ENCODE measurements around the gene ABCA1. TPM values are rescaled to one million over a fixed set of nuclear protein-coding genes. Genes with fewer than 3 reads are reported as not detected.
A peak's percentile ranks its signal among the peaks of the same experiment; 100 is the strongest.

Gene ABCA1
- total RNA-seq, 1 donor from 2014 or later, result 33.4 TPM

GRCh38 chr9:104843644-104844240, 84.2 kb downstream of the ABCA1 start:
- DNase-seq (ENCODE audit: low spot score), result no peak

- DNase-seq (ENCODE audit: low spot score), result no peak
Measured at GRCh38 chr9:104842698-104843097, 85.3 kb downstream of the ABCA1 start.

- no peak for DNase-seq (ENCODE audit: low spot score)
Measured at GRCh38 chr9:104841601-104842141, 86.3 kb downstream of the ABCA1 start.

GRCh38 chr9:104838958-104839357, 89.0 kb downstream of the ABCA1 start:
- no peak for DNase-seq (ENCODE audit: low spot score)

GRCh38 chr9:104836767-104837166, 91.2 kb downstream of the ABCA1 start:
- no peak for DNase-seq (ENCODE audit: low spot score)

GRCh38 chr9:104836235-104836634, 91.7 kb downstream of the ABCA1 start:
- no peak for DNase-seq (ENCODE audit: low spot score)

- DNase-seq (ENCODE audit: low spot score), result no peak
Measured at GRCh38 chr9:104835161-104835560, 92.8 kb downstream of the ABCA1 start.

GRCh38 chr9:104833696-104834095, 94.3 kb downstream of the ABCA1 start:
- no peak for DNase-seq (ENCODE audit: low spot score)

GRCh38 chr9:104831681-104832080, 96.3 kb downstream of the ABCA1 start:
- DNase-seq (ENCODE audit: low spot score), result no peak

- no peak for DNase-seq (ENCODE audit: low spot score)
Measured at GRCh38 chr9:104826911-104827310, 101.0 kb downstream of the ABCA1 start.

- DNase-seq (ENCODE audit: low spot score), result no peak
Measured at GRCh38 chr9:104826079-104826775, 101.7 kb downstream of the ABCA1 start.

GRCh38 chr9:104820336-104820735, 107.6 kb downstream of the ABCA1 start:
- DNase-seq (ENCODE audit: low spot score), result no peak

GRCh38 chr9:104819033-104819432, 108.9 kb downstream of the ABCA1 start:
- DNase-seq (ENCODE audit: low spot score), result no peak

GRCh38 chr9:104817437-104817836, 110.5 kb downstream of the ABCA1 start:
- DNase-seq (ENCODE audit: low spot score), result no peak

- no peak for DNase-seq (ENCODE audit: low spot score)
Measured at GRCh38 chr9:104815851-104816565, 111.9 kb downstream of the ABCA1 start.

- peak; percentile 55 for DNase-seq (ENCODE audit: low spot score)
Measured at GRCh38 chr9:104810421-104811339, 117.3 kb downstream of the ABCA1 start.

GRCh38 chr9:104808035-104808614, 119.8 kb downstream of the ABCA1 start:
- no peak for DNase-seq (ENCODE audit: low spot score)

GRCh38 chr9:104805441-104805840, 122.5 kb downstream of the ABCA1 start:
- no peak for DNase-seq (ENCODE audit: low spot score)

GRCh38 chr9:104802906-104803305, 125.0 kb downstream of the ABCA1 start:
- no peak for DNase-seq (ENCODE audit: low spot score)

- no peak for DNase-seq (ENCODE audit: low spot score)
Measured at GRCh38 chr9:104802110-104802509, 125.8 kb downstream of the ABCA1 start.

GRCh38 chr9:104800068-104800785, 127.7 kb downstream of the ABCA1 start:
- DNase-seq (ENCODE audit: low spot score), result no peak
